Measurements from ENCODE around the gene DIPK1B.

DIPK1B gene

GRCh38 chr9:136711751-136712689 is at the start of gene DIPK1B:
Gene DIPK1B (plus strand): TSS chr9:136712572. CDS start chr9:136712666, 94 bp downstream.
- Histone ChIP-seq H3K27me3 (ENCODE audit: control insufficient read depth in 2 of 2, insufficient read depth in 2 of 2, low read length in 2 of 2) (peaks cover 17 to 29% of the 10 kb centered on the region in 2 donors), H3K4me3 (ENCODE audit: low read length in 2 of 2) (peak within 1 kb of the TSS in 1 of 2 donors; percentile 5)

GRCh38 chr9:136662656-136663581 is 49.5 kb upstream of the DIPK1B start, which contains the start of gene EGFL7:
Gene EGFL7 (plus strand): TSS chr9:136662916. CDS start chr9:136668283, 5,367 bp downstream.
- no peaks in the 10 kb centered on the region for H3K9me3 ChIP-seq (ENCODE audit: control insufficient read depth in 2 of 2, low read length in 2 of 2)
- H3K27me3 ChIP-seq (ENCODE audit: control insufficient read depth in 2 of 2, insufficient read depth in 2 of 2, low read length in 2 of 2): peaks cover 26 to 36% of the 10 kb centered on the region in 2 donors
- peak within 1 kb of the TSS; percentile 48 to 52 for H3K27ac ChIP-seq (ENCODE audit: low read depth in 2 of 2, low read length in 2 of 2)
- peaks cover 0 to 9% of the 10 kb centered on the region in 2 donors for H3K4me1 ChIP-seq (ENCODE audit: control insufficient read depth in 2 of 2, insufficient read depth in 2 of 2, low read length in 2 of 2)
- peak within 1 kb of the TSS; percentile 6 to 7 for H3K4me3 ChIP-seq (ENCODE audit: low read length in 2 of 2)
- peak within 1 kb of the TSS in 1 of 2 donors; percentile 6 for H3K9ac ChIP-seq (ENCODE audit: low read depth in 1 of 2, low read length in 2 of 2)
- H3K36me3 ChIP-seq (ENCODE audit: control insufficient read depth in 2 of 2, insufficient read depth in 2 of 2, low read length in 2 of 2): no peaks in the 10 kb centered on the region

More at GRCh38 chr9:136711751-136712689, at the start of gene DIPK1B:
- Histone ChIP-seq H3K9ac (ENCODE audit: low read depth in 1 of 2, low read length in 2 of 2) (no peak within 1 kb of the TSS), H3K36me3 (ENCODE audit: control insufficient read depth in 2 of 2, insufficient read depth in 2 of 2, low read length in 2 of 2) (no peaks in the 10 kb centered on the region), H3K27ac (ENCODE audit: low read depth in 2 of 2, low read length in 2 of 2) (no peak within 1 kb of the TSS), H3K4me1 (ENCODE audit: control insufficient read depth in 2 of 2, insufficient read depth in 2 of 2, low read length in 2 of 2) (no peaks in the 10 kb centered on the region), H3K9me3 (ENCODE audit: control insufficient read depth in 2 of 2, low read length in 2 of 2) (no peaks in the 10 kb centered on the region)

- no peaks in the 10 kb centered on the region for H3K9me3 ChIP-seq (ENCODE audit: control insufficient read depth in 2 of 2, low read length in 2 of 2)
- H3K27me3 ChIP-seq (ENCODE audit: control insufficient read depth in 2 of 2, insufficient read depth in 2 of 2, low read length in 2 of 2): peaks cover 14 to 34% of the 10 kb centered on the region in 2 donors
- H3K27ac ChIP-seq (ENCODE audit: low read depth in 2 of 2, low read length in 2 of 2): peak overlapping the region in 1 of 2 donors; percentile 52
- no peaks in the 10 kb centered on the region for H3K36me3 ChIP-seq (ENCODE audit: control insufficient read depth in 2 of 2, insufficient read depth in 2 of 2, low read length in 2 of 2)
- no peak overlapping the region for H3K9ac ChIP-seq (ENCODE audit: low read depth in 1 of 2, low read length in 2 of 2)
- H3K4me3 ChIP-seq (ENCODE audit: low read length in 2 of 2): peak overlapping the region; percentile 7 to 15
- peaks cover 0 to 3% of the 10 kb centered on the region in 2 donors for H3K4me1 ChIP-seq (ENCODE audit: control insufficient read depth in 2 of 2, insufficient read depth in 2 of 2, low read length in 2 of 2)
Measured at GRCh38 chr9:136664000-136664915, 48.1 kb upstream of the DIPK1B start.

- Histone ChIP-seq H3K9ac (ENCODE audit: low read depth in 1 of 2, low read length in 2 of 2) (peak overlapping the region; percentile 14 to 26), H3K36me3 (ENCODE audit: control insufficient read depth in 2 of 2, insufficient read depth in 2 of 2, low read length in 2 of 2) (no peaks in the 10 kb centered on the region), H3K27ac (ENCODE audit: low read depth in 2 of 2, low read length in 2 of 2) (peak overlapping the region in 1 of 2 donors; percentile 52), H3K4me1 (ENCODE audit: control insufficient read depth in 2 of 2, insufficient read depth in 2 of 2, low read length in 2 of 2) (peaks cover 0 to 3% of the 10 kb centered on the region in 2 donors), H3K4me3 (ENCODE audit: low read length in 2 of 2) (peak overlapping the region in 1 of 2 donors; percentile 16), H3K27me3 (ENCODE audit: control insufficient read depth in 2 of 2, insufficient read depth in 2 of 2, low read length in 2 of 2) (peaks cover 19 to 36% of the 10 kb centered on the region in 2 donors), H3K9me3 (ENCODE audit: control insufficient read depth in 2 of 2, low read length in 2 of 2) (no peaks in the 10 kb centered on the region)
Measured at GRCh38 chr9:136665111-136665703, 47.2 kb upstream of the DIPK1B start.

- Histone ChIP-seq H3K4me1 (ENCODE audit: control insufficient read depth in 2 of 2, insufficient read depth in 2 of 2, low read length in 2 of 2) (peaks cover 0 to 3% of the 10 kb centered on the region in 2 donors), H3K27me3 (ENCODE audit: control insufficient read depth in 2 of 2, insufficient read depth in 2 of 2, low read length in 2 of 2) (peaks cover 19 to 37% of the 10 kb centered on the region in 2 donors), H3K9ac (ENCODE audit: low read depth in 1 of 2, low read length in 2 of 2) (no peak overlapping the region), H3K36me3 (ENCODE audit: control insufficient read depth in 2 of 2, insufficient read depth in 2 of 2, low read length in 2 of 2) (no peaks in the 10 kb centered on the region), H3K4me3 (ENCODE audit: low read length in 2 of 2) (no peak overlapping the region), H3K9me3 (ENCODE audit: control insufficient read depth in 2 of 2, low read length in 2 of 2) (no peaks in the 10 kb centered on the region), H3K27ac (ENCODE audit: low read depth in 2 of 2, low read length in 2 of 2) (no peak overlapping the region)
Measured at GRCh38 chr9:136665704-136666371, 46.5 kb upstream of the DIPK1B start.

- Histone ChIP-seq H3K27ac (ENCODE audit: low read depth in 2 of 2, low read length in 2 of 2) (no peak overlapping the region), H3K4me3 (ENCODE audit: low read length in 2 of 2) (no peak overlapping the region), H3K4me1 (ENCODE audit: control insufficient read depth in 2 of 2, insufficient read depth in 2 of 2, low read length in 2 of 2) (peaks cover 0 to 3% of the 10 kb centered on the region in 2 donors), H3K9me3 (ENCODE audit: control insufficient read depth in 2 of 2, low read length in 2 of 2) (no peaks in the 10 kb centered on the region), H3K36me3 (ENCODE audit: control insufficient read depth in 2 of 2, insufficient read depth in 2 of 2, low read length in 2 of 2) (no peaks in the 10 kb centered on the region), H3K9ac (ENCODE audit: low read depth in 1 of 2, low read length in 2 of 2) (no peak overlapping the region), H3K27me3 (ENCODE audit: control insufficient read depth in 2 of 2, insufficient read depth in 2 of 2, low read length in 2 of 2) (peaks cover 19 to 37% of the 10 kb centered on the region in 2 donors)
Measured at GRCh38 chr9:136666372-136667213, 45.8 kb upstream of the DIPK1B start.

GRCh38 chr9:136667214-136667939 is 45.0 kb upstream of the DIPK1B start:
- Histone ChIP-seq H3K4me3 (ENCODE audit: low read length in 2 of 2) (no peak overlapping the region), H3K4me1 (ENCODE audit: control insufficient read depth in 2 of 2, insufficient read depth in 2 of 2, low read length in 2 of 2) (peaks cover 0 to 3% of the 10 kb centered on the region in 2 donors), H3K9ac (ENCODE audit: low read depth in 1 of 2, low read length in 2 of 2) (no peak overlapping the region), H3K27me3 (ENCODE audit: control insufficient read depth in 2 of 2, insufficient read depth in 2 of 2, low read length in 2 of 2) (peaks cover 17 to 37% of the 10 kb centered on the region in 2 donors), H3K36me3 (ENCODE audit: control insufficient read depth in 2 of 2, insufficient read depth in 2 of 2, low read length in 2 of 2) (no peaks in the 10 kb centered on the region), H3K27ac (ENCODE audit: low read depth in 2 of 2, low read length in 2 of 2) (no peak overlapping the region), H3K9me3 (ENCODE audit: control insufficient read depth in 2 of 2, low read length in 2 of 2) (no peaks in the 10 kb centered on the region)
